ENCODE measurements around the gene ADAM30.

ADAM30 gene

GRCh38 chr1:119871881-119872280 is 24.4 kb downstream of the ADAM30 start:
- Histone ChIP-seq H4K20me1 (ENCODE audit: low read depth, low read length) (no peaks in the 10 kb centered on the region), H3F3A (ENCODE audit: insufficient read depth) (no peaks in the 10 kb centered on the region), H2AFZ (ENCODE audit: low read depth, low read length, severe bottlenecking) (no peak overlapping the region), H3K27me3 (ENCODE audit: low read length) (no peaks in the 10 kb centered on the region), H3K9ac (ENCODE audit: low read length) (no peak overlapping the region), H3K9me2 (replicated peaks; ENCODE audit: insufficient read depth, low read length) (no peaks in the 10 kb centered on the region), H3K4me3 (ENCODE audit: insufficient read depth, low read length, poor library complexity, severe bottlenecking) (no peak overlapping the region), H3K9me3 (ENCODE audit: insufficient read depth, low read length) (no peaks in the 10 kb centered on the region), H3K27ac (ENCODE audit: low read depth, low read length) (no peak overlapping the region), H3K4me2 (ENCODE audit: low read depth, low read length, poor library complexity, severe bottlenecking) (no peak overlapping the region), H3K79me2 (ENCODE audit: insufficient read depth, low read length) (no peaks in the 10 kb centered on the region), H3K36me3 (ENCODE audit: low read length) (no peaks in the 10 kb centered on the region)
- no peak for TF ChIP-seq EZH2phosphoT487 (conservative IDR thresholded peaks at IDR 0.05; ENCODE audit: low read length)
- no peak for TF ChIP-seq CTCF (IDR thresholded peaks at IDR 0.05; ENCODE audit: insufficient read depth, low read length, poor library complexity, severe bottlenecking)

GRCh38 chr1:119870917-119871596 is 25.3 kb downstream of the ADAM30 start:
- Histone ChIP-seq H3K4me3 (ENCODE audit: insufficient read depth, low read length, poor library complexity, severe bottlenecking) (no peak overlapping the region), H3K36me3 (ENCODE audit: low read length) (no peaks in the 10 kb centered on the region), H3K27ac (ENCODE audit: low read depth, low read length) (no peak overlapping the region), H3K9me3 (ENCODE audit: insufficient read depth, low read length) (no peaks in the 10 kb centered on the region), H2AFZ (ENCODE audit: low read depth, low read length, severe bottlenecking) (no peak overlapping the region), H3K4me2 (ENCODE audit: low read depth, low read length, poor library complexity, severe bottlenecking) (no peak overlapping the region), H3K9ac (ENCODE audit: low read length) (no peak overlapping the region), H4K20me1 (ENCODE audit: low read depth, low read length) (no peaks in the 10 kb centered on the region), H3F3A (ENCODE audit: insufficient read depth) (no peaks in the 10 kb centered on the region), H3K79me2 (ENCODE audit: insufficient read depth, low read length) (no peaks in the 10 kb centered on the region), H3K9me2 (replicated peaks; ENCODE audit: insufficient read depth, low read length) (no peaks in the 10 kb centered on the region), H3K27me3 (ENCODE audit: low read length) (no peaks in the 10 kb centered on the region)
- peak; percentile 82 for TF ChIP-seq CTCF (IDR thresholded peaks at IDR 0.05; ENCODE audit: insufficient read depth, low read length, poor library complexity, severe bottlenecking)
- no peak for TF ChIP-seq EZH2phosphoT487 (conservative IDR thresholded peaks at IDR 0.05; ENCODE audit: low read length)

GRCh38 chr1:119869995-119870394 is 26.3 kb downstream of the ADAM30 start:
- no peaks in the 10 kb centered on the region for H3K79me2 ChIP-seq (ENCODE audit: insufficient read depth, low read length)
- H3K36me3 ChIP-seq (ENCODE audit: low read length): no peaks in the 10 kb centered on the region
- H3F3A ChIP-seq (ENCODE audit: insufficient read depth): no peaks in the 10 kb centered on the region
- no peaks in the 10 kb centered on the region for H4K20me1 ChIP-seq (ENCODE audit: low read depth, low read length)
- H3K27me3 ChIP-seq (ENCODE audit: low read length): no peaks in the 10 kb centered on the region
- no peak overlapping the region for H2AFZ ChIP-seq (ENCODE audit: low read depth, low read length, severe bottlenecking)
- no peaks in the 10 kb centered on the region for H3K9me2 ChIP-seq (replicated peaks; ENCODE audit: insufficient read depth, low read length)
- TF ChIP-seq EZH2phosphoT487 (conservative IDR thresholded peaks at IDR 0.05; ENCODE audit: low read length): no peak
- TF ChIP-seq CTCF (IDR thresholded peaks at IDR 0.05; ENCODE audit: insufficient read depth, low read length, poor library complexity, severe bottlenecking): no peak
- no peaks in the 10 kb centered on the region for H3K9me3 ChIP-seq (ENCODE audit: insufficient read depth, low read length)
- H3K4me2 ChIP-seq (ENCODE audit: low read depth, low read length, poor library complexity, severe bottlenecking): no peak overlapping the region
- H3K4me3 ChIP-seq (ENCODE audit: insufficient read depth, low read length, poor library complexity, severe bottlenecking): no peak overlapping the region
- no peak overlapping the region for H3K9ac ChIP-seq (ENCODE audit: low read length)
- H3K27ac ChIP-seq (ENCODE audit: low read depth, low read length): no peak overlapping the region

All from SU-DHL-6 (cell line).